ENCODE results near the gene TXNRD2.

Gene TXNRD2

DNA sequence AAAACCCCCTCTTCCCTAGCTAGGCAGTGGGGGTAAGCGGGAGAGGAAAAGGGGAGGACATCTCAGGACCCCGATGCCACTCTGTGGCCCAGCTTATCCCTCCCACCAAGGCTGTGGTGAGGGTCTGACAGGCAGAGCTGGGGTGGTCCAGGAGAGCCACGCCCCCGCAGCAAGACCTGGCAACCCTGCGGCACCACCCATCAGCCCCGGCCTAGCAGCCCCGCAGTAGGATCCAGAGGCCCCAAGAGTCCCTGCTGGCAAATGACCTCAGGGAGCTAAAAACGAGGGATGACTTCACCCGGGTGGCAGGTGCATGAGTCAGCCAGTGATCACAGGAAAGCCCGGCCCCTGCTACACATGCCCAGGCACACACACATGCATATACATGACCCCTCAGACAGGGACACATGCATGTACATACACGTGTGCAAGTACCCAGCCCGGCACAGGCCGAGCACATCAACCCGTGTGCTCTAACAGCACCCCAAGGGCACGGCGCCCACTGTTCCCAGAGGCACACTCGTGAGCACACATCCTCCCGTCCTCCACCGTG lies 42.7 kb upstream of the TXNRD2 start:
- peak; percentile 27 to 83 for DNase-seq
- TF ChIP-seq POLR2A (IDR thresholded peaks at IDR 0.05; ENCODE audit: low read length) (no peak), GATA1 (IDR thresholded peaks at IDR 0.05; ENCODE audit: low read depth, low read length) (no peak)

- TF ChIP-seq GATA1 (IDR thresholded peaks at IDR 0.05; ENCODE audit: low read depth, low read length): no peak
- no peak for TF ChIP-seq POLR2A (IDR thresholded peaks at IDR 0.05; ENCODE audit: low read length)
- peak in 1 of 2 experiments; percentile 62 for DNase-seq
Observed at GRCh38 chr22:19983741-19984140, 42.1 kb upstream of the TXNRD2 start.

DNA sequence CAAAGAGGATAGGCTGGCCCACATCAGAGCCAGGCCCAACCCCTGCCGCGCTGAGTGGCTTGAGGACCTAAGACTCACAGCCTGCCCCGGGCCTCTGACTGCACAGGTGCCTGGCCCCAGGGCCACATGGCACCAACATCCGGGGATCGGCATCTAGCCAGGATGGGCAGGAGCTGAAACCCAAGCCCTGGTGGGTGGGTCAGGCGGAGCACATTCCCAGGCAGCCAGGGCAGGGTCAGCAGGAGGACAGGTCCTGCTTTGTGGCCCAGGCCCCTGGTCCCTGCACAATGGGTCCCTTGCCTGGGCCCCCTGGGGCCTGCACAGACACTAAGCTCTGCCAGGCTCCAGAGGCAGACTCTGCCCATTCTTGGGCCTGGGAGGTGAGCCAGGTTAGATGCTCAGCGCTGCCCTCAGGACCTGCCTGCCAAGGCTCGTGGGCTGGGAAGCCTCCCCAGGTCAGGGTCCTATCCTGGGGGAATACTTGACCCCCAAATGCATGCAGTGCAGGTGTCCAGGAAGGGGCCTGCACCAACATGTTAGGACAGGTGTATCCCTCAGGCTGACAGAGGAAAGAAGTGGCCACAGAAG lies 41.5 kb upstream of the TXNRD2 start:
- TF ChIP-seq GATA1 (IDR thresholded peaks at IDR 0.05; ENCODE audit: low read depth, low read length) (no peak), POLR2A (IDR thresholded peaks at IDR 0.05; ENCODE audit: low read length) (no peak)
- no peak for DNase-seq

- TF ChIP-seq GATA1 (IDR thresholded peaks at IDR 0.05; ENCODE audit: low read depth, low read length) (no peak), POLR2A (IDR thresholded peaks at IDR 0.05; ENCODE audit: low read length) (no peak)
Observed at GRCh38 chr22:19981961-19982920, 40.6 kb upstream of the TXNRD2 start.

GRCh38 chr22:19981171-19981960 lies 39.7 kb upstream of the TXNRD2 start:
- TF ChIP-seq GATA1 (IDR thresholded peaks at IDR 0.05; ENCODE audit: low read depth, low read length) (no peak), POLR2A (IDR thresholded peaks at IDR 0.05; ENCODE audit: low read length) (no peak)
- no peak for DNase-seq

More at GRCh38 chr22:19981961-19982920, 40.6 kb upstream of the TXNRD2 start:
- no peak for DNase-seq

GRCh38 chr22:19980766-19981165 lies 39.1 kb upstream of the TXNRD2 start:
- TF ChIP-seq GATA1 (IDR thresholded peaks at IDR 0.05; ENCODE audit: low read depth, low read length) (no peak), POLR2A (IDR thresholded peaks at IDR 0.05; ENCODE audit: low read length) (no peak)
- DNase-seq: no peak

GRCh38 chr22:19979712-19980493 lies 38.3 kb upstream of the TXNRD2 start:
- TF ChIP-seq POLR2A (IDR thresholded peaks at IDR 0.05; ENCODE audit: low read length): no peak
- TF ChIP-seq GATA1 (IDR thresholded peaks at IDR 0.05; ENCODE audit: low read depth, low read length): no peak
- DNase-seq: no peak

DNA sequence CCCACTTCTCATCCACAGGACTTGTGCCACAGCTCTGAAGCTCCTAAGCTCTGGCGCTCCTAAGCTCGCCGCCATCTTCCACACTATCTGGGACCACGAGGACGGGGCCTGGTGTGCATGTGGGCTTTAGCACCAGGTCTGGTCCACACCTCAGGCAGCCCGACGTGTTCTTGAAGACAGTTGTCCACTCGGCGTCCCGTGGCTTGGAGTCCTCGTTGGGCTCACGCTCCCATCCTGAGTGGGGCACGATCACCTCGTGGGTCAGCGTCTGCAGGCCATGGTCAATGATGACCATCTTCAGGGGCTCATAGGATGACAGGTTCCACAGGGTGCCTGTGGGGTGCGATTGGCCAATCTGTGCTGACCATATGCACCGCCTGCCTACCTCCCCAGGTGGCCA lies 37.1 kb upstream of the TXNRD2 start:
- DNase-seq: no peak
- TF ChIP-seq POLR2A (IDR thresholded peaks at IDR 0.05; ENCODE audit: low read length): no peak
- TF ChIP-seq GATA1 (IDR thresholded peaks at IDR 0.05; ENCODE audit: low read depth, low read length): no peak

- no peak for TF ChIP-seq GATA1 (IDR thresholded peaks at IDR 0.05; ENCODE audit: low read depth, low read length)
- no peak for DNase-seq
Observed at GRCh38 chr22:19977296-19978243, 36.0 kb upstream of the TXNRD2 start.

GRCh38 chr22:19976671-19977070 lies 35.1 kb upstream of the TXNRD2 start:
- TF ChIP-seq POLR2A (IDR thresholded peaks at IDR 0.05; ENCODE audit: low read length) (no peak), GATA1 (IDR thresholded peaks at IDR 0.05; ENCODE audit: low read depth, low read length) (no peak)
- DNase-seq: no peak

- TF ChIP-seq POLR2A (IDR thresholded peaks at IDR 0.05; ENCODE audit: low read length) (no peak), GATA1 (IDR thresholded peaks at IDR 0.05; ENCODE audit: low read depth, low read length) (no peak)
- no peak for DNase-seq
Observed at GRCh38 chr22:19975707-19976035, 34.1 kb upstream of the TXNRD2 start.

All from erythroblast (primary cell).